Measurements from ENCODE around the gene PLPPR5.

The PLPPR5 gene

GRCh38 chr1:98854137-98854536 lies 150.5 kb downstream of the PLPPR5 start:
- Histone ChIP-seq H3K4me1 (ENCODE audit: low read length) (no peaks in the 10 kb centered on the region), H3K4me2 (ENCODE audit: low read length) (no peak overlapping the region), H3K4me3 (ENCODE audit: low read length) (no peak overlapping the region), H3K27ac (ENCODE audit: low read length) (no peak overlapping the region), H3K9ac (ENCODE audit: low read length) (no peak overlapping the region), H2AFZ (ENCODE audit: low read depth, low read length) (no peak overlapping the region), H3K9me3 (ENCODE audit: insufficient read depth, low read length) (no peaks in the 10 kb centered on the region), H3K27me3 (ENCODE audit: low read depth, low read length) (no peaks in the 10 kb centered on the region), H3K79me2 (ENCODE audit: low read length) (no peaks in the 10 kb centered on the region), H3K36me3 (replicated peaks; ENCODE audit: low read depth, low read length) (no peaks in the 10 kb centered on the region), H4K20me1 (ENCODE audit: insufficient read depth, low read length) (no peaks in the 10 kb centered on the region)
- no peak for TF ChIP-seq EZH2phosphoT487 (IDR thresholded peaks at IDR 0.05; ENCODE audit: low read depth)
- TF ChIP-seq, protein P1, sequence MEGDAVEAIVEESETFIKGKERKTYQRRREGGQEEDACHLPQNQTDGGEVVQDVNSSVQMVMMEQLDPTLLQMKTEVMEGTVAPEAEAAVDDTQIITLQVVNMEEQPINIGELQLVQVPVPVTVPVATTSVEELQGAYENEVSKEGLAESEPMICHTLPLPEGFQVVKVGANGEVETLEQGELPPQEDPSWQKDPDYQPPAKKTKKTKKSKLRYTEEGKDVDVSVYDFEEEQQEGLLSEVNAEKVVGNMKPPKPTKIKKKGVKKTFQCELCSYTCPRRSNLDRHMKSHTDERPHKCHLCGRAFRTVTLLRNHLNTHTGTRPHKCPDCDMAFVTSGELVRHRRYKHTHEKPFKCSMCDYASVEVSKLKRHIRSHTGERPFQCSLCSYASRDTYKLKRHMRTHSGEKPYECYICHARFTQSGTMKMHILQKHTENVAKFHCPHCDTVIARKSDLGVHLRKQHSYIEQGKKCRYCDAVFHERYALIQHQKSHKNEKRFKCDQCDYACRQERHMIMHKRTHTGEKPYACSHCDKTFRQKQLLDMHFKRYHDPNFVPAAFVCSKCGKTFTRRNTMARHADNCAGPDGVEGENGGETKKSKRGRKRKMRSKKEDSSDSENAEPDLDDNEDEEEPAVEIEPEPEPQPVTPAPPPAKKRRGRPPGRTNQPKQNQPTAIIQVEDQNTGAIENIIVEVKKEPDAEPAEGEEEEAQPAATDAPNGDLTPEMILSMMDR (IDR thresholded peaks at IDR 0.05; ENCODE audit: low read depth, low read length): no peak

GRCh38 chr1:98849969-98850636 lies 154.6 kb downstream of the PLPPR5 start:
- H3K27ac ChIP-seq (ENCODE audit: low read length): no peak overlapping the region
- TF ChIP-seq, protein P1 (IDR thresholded peaks at IDR 0.05; ENCODE audit: low read depth, low read length): no peak
- TF ChIP-seq EZH2phosphoT487 (IDR thresholded peaks at IDR 0.05; ENCODE audit: low read depth): no peak
- no peaks in the 10 kb centered on the region for H3K79me2 ChIP-seq (ENCODE audit: low read length)
- no peaks in the 10 kb centered on the region for H4K20me1 ChIP-seq (ENCODE audit: insufficient read depth, low read length)
- no peaks in the 10 kb centered on the region for H3K9me3 ChIP-seq (ENCODE audit: insufficient read depth, low read length)
- H3K27me3 ChIP-seq (ENCODE audit: low read depth, low read length): no peaks in the 10 kb centered on the region
- H3K4me3 ChIP-seq (ENCODE audit: low read length): no peak overlapping the region
- H3K36me3 ChIP-seq (replicated peaks; ENCODE audit: low read depth, low read length): no peaks in the 10 kb centered on the region
- no peak overlapping the region for H2AFZ ChIP-seq (ENCODE audit: low read depth, low read length)
- no peak overlapping the region for H3K4me2 ChIP-seq (ENCODE audit: low read length)
- no peak overlapping the region for H3K9ac ChIP-seq (ENCODE audit: low read length)
- H3K4me1 ChIP-seq (ENCODE audit: low read length): no peaks in the 10 kb centered on the region

DNA sequence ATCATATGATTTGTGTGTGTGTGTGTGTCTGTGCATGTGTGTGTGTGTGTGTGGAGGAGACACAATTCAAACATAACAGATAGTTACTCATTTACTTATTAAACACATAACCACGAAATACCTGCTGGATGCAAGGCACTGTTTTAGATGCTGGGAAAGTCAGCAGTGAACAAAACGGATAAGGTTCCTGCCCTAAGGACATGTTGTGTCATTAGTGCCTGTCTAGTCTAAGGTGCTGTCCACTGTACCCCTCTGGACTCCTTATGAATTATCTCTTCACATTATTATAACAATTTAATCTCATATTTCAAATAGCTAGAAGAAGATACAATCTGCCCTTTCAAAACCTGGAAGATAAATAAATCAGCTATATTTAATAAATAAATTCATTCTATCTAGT lies 162.4 kb downstream of the PLPPR5 start:
- no peak overlapping the region for H3K4me2 ChIP-seq (ENCODE audit: low read length)
- no peaks in the 10 kb centered on the region for H3K4me1 ChIP-seq (ENCODE audit: low read length)
- no peak overlapping the region for H3K27ac ChIP-seq (ENCODE audit: low read length)
- no peaks in the 10 kb centered on the region for H3K79me2 ChIP-seq (ENCODE audit: low read length)
- TF ChIP-seq EZH2phosphoT487 (IDR thresholded peaks at IDR 0.05; ENCODE audit: low read depth): no peak
- TF ChIP-seq, protein P1 (IDR thresholded peaks at IDR 0.05; ENCODE audit: low read depth, low read length): no peak
- no peak overlapping the region for H3K9ac ChIP-seq (ENCODE audit: low read length)
- H3K4me3 ChIP-seq (ENCODE audit: low read length): no peak overlapping the region
- H3K36me3 ChIP-seq (replicated peaks; ENCODE audit: low read depth, low read length): no peaks in the 10 kb centered on the region
- no peak overlapping the region for H2AFZ ChIP-seq (ENCODE audit: low read depth, low read length)
- no peaks in the 10 kb centered on the region for H3K9me3 ChIP-seq (ENCODE audit: insufficient read depth, low read length)
- H3K27me3 ChIP-seq (ENCODE audit: low read depth, low read length): no peaks in the 10 kb centered on the region
- no peaks in the 10 kb centered on the region for H4K20me1 ChIP-seq (ENCODE audit: insufficient read depth, low read length)
